ENCODE data around the gene ETV2.
"Not testable (repeated sequence)": the region's sequence is repeated elsewhere in the genome, so short reads cannot be mapped to it uniquely, and the experiment has no call there.

Gene ETV2

DNA sequence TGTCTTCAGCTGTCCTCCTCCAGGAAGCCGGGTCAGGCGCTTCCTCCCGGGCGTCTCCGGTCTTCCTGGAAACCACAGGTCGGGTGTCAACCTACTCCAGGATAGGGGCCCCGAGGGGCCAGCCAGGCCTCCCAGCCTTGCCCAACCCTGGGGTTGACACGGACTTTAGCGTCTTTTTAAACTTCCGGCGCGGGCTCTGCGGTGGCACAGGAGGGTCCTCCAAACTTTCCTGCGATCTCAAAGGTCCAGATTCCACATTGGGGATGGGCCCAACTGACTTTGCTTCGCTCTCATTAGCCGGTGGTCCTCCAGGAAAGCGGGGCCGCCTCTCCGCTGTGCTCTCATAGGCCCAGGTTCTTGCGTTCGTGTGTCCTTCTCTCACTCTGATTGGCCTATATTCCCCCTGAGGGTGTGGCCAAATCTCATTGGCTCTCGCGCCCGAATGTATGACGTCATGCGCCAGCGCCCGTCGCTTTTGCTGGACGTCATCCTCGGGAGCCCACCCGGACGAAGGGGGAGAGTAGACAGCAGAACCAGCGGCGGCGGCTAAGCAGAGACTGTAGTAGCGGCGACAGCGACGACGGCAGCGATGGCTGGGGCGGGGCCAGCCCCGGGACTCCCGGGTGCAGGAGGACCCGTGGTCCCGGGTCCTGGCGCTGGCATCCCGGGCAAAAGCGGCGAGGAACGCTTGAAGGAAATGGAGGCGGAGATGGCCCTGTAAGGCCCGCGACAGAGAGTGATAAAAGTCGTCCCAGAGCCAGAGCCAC is 12.8 kb upstream of the ETV2 start, which contains the start of gene RBM42:
Gene RBM42 (plus strand): TSS at position 472 of the 767 bp plus-strand sequence. CDS start 118 bp downstream, at position 590.
- DNase-seq, result peak; percentile 98

GRCh38 chr19:35629332-35629633 is 12.3 kb upstream of the ETV2 start:
- no peak for DNase-seq

DNA sequence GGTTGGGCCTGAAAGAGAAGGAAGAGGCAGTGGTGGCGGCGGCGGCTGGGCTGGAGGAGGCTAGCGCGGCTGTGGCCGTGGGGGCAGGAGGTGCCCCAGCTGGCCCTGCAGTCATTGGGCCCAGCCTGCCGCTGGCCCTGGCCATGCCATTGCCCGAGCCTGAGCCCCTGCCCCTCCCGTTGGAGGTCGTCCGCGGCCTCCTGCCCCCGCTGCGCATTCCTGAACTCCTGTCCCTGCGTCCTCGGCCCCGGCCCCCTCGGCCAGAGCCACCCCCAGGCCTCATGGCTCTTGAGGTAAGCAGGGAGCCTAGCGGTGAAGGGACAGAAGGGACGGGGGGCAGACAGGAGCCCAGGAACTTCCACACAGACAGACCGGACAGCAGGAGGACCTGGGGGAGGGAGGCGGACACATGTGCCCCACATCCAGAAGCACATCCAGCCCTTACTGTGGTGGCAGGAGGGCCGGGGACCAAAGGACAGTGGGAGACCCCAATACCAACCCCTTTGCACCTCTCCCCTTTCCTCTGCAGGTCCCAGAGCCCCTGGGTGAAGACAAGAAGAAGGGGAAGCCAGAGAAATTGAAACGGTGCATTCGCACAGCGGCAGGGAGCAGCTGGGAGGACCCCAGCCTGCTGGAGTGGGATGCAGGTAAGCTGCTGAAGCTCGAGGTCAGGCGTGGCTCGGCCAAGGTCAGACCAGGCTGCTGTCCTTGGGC is 7.7 kb upstream of the ETV2 start:
- no peak for DNase-seq

DNA sequence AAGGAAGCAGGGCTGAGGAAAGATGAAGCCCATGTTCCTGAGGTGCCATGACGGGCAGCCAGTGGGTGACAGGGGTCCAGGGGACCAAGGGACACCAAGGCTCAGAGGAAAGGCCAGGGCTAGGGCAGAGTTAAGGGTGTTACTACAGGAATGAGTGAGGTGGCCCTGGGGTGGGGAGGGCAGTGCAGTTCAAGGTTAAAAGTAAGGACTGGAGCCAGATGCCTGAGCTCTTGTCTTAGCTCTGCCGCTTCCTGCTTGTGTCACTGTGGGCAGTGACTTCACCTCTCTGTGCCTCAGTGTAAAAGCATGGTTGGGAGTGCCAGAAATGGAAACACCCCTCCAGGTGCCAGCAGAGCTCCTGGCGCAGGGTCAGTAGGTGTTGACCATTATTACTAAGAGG is 4.9 kb upstream of the ETV2 start:
- no peak for DNase-seq

DNA sequence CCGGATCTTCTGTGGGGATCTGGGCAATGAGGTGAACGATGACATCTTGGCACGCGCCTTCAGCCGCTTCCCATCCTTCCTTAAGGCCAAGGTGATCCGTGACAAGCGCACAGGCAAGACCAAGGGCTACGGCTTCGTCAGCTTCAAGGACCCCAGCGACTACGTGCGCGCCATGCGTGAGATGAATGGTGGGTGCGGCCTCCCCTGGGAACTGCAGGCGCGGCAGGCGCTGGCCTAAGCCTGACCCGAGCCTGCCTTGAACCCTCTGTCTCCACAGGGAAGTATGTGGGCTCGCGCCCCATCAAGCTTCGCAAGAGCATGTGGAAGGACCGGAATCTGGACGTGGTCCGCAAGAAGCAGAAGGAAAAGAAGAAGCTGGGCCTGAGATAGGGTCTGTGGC is 4.4 kb upstream of the ETV2 start:
- DNase-seq, result no peak

- DNase-seq, result no peak
Observed at GRCh38 chr19:35639321-35639639, 2.3 kb upstream of the ETV2 start.

DNA sequence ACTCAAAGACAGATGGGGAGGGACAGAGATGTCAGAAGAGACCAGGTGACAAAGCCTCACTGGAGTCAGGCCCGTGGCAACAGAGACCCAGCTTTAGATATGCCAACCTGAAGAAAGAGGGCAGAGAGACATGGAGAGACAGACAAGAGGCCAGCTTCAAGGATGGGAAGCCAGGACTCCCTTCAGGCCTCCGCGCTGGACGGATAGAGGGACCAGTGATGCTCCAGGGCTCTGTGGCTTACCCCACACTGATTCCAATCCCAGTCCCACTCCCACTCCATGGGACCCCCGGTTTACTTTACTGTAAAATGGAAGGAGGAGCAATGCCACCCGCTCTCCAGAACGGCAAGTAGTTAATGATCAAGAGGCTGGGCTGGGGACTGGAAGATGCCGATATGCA is 1.7 kb upstream of the ETV2 start:
- no peak for DNase-seq

- no peak for DNase-seq
Observed at GRCh38 chr19:35642312-35642711, 767 bp downstream of the ETV2 start.

DNA sequence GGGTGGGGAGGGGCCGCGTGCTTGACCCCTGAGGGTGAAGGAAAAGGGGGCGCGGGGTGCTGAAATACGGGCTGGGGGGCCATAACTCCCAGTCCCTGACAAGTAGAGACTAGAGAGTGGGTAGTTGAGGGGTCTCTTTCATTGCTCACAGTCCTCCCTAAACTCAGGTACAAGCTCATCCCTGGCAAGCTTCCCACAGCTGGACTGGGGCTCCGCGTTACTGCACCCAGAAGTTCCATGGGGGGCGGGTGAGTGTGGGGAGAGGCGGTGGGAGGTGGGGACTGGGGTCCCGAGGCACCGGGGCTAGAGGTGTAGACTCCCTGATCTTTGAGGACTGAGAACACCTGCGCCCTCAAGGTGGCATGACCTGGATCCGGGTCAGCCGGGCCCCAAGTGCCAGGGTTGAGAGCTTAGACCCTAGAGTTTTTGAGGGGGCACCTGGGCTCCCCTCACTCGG is 1.3 kb downstream of the ETV2 start:
- no peak for DNase-seq

- DNase-seq, result peak; percentile 69
Observed at GRCh38 chr19:35643255-35644205, 2.0 kb downstream of the ETV2 start.

- DNase-seq, result peak; percentile 96
Observed at GRCh38 chr19:35644206-35644986, 2.9 kb downstream of the ETV2 start.

GRCh38 chr19:35644987-35645679 is 3.6 kb downstream of the ETV2 start:
- peak; percentile 68 for DNase-seq

- no peak for DNase-seq
Observed at GRCh38 chr19:35645680-35646511, 4.4 kb downstream of the ETV2 start.

- peak; percentile 99 for DNase-seq
Observed at GRCh38 chr19:35648017-35648961, 6.7 kb downstream of the ETV2 start, which contains the start of gene COX6B1. Gene COX6B1, plus strand, starts transcription at chr19:35648323. Its CDS starts 2,921 bp downstream, at chr19:35651244.

- no peak for DNase-seq
Observed at GRCh38 chr19:35650581-35650980, 9.0 kb downstream of the ETV2 start.

- not testable (repeated sequence) for DNase-seq
Observed at GRCh38 chr19:35654828-35655227, 13.3 kb downstream of the ETV2 start.

DNA sequence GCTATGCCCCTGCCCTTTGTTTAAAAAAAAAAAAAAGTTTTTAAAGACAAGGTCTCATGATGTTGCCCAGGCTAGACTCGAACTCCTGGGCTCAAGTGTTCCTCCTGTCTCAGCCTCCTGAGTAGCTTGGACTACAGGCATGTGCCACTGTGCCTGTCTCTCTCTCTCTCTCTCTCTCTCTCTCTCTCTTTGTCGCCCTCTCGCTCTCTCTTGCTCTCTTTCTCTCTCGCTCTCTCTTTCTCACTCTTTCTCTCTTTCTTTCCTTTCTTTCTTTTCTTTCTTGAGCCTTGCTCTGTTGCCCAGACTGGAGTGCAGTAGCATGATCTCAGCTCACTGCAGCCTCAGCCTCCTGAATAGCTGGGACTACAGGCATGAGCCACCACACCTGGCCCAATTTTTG is 14.1 kb downstream of the ETV2 start:
- no peak for DNase-seq

GRCh38 chr19:35656700-35657099 is 15.2 kb downstream of the ETV2 start:
- DNase-seq, result no peak

- DNase-seq, result no peak
Observed at GRCh38 chr19:35657904-35658700, 16.6 kb downstream of the ETV2 start.

All from NCI-H748 treated with DMSO at 0.1 percent for 48 hours (cell line).